NCI-H1417 (cell line): ENCODE measurements around the gene DOCK3.
"Not testable (repeated sequence)": the region's sequence is repeated elsewhere in the genome, so short reads cannot be mapped to it uniquely, and the experiment has no call there.

Experiments
- DNase-seq, 3 experiments: peaks; one replicate each; lab custom pipeline; 2025; lab: John Stamatoyannopoulos, UW

DOCK3 gene

DNA sequence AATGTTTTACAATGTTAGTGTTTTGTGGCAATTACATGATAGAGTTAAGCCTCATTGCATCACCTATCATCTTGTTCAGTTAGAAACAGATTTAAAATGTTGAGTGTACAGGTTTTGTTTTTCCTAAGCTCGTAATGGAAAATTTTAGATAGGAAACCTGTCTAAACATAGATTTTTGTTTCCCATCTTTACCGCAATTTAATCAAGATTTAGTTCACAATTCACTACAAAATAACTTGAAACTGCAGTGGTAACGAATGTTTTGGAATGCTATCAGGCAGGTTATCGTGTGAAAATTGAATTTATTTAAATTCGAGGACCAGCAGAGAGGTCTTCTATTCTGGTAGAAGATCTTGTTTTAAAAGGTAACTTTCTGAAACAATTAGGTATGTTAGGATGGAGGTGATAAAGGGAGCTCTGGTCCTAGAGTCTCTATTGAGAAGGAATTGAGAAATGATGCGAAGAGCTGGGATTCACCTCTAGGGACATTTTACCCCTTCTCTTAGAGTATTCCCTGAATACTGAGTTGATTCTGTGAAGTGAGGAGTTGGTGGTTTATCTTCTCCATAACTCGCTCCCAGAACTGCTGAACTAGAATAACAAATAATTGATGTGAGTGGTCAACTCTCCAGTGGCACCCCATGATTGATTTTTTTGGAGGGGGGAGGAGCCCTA, 1.4 kb downstream of the DOCK3 start:
- peak in 1 of 3 experiments; percentile 13 for DNase-seq

DNA sequence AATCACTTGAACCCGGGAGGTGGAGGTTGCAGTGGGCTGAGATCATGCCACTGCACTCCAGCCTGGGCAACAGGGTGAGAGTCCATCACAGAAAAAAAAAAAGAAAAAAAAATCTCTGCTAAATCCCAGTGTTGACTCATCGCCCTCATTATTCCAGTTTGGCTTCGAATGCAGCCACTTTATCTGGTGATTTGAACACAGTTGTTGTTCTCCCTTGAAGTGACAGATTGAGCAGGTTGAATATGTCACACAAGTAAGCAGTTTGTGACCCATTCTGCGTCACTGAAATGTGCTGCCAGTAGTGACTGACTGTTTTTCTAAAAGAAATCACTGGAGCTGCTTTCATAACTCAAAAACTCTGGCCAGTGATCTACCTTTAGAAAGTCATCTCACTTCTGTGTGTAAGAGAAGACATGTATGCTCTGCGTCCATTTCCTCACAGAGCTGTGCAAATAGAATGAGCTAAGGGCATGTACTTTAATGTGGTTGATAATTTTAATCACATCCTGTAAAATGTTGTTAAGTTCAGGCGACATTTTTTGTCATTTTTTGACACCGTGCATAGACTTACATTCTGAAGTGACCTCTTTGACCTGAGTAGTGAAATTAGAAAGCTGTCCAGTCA, 12.5 kb downstream of the DOCK3 start:
- DNase-seq, result no peak

DNA sequence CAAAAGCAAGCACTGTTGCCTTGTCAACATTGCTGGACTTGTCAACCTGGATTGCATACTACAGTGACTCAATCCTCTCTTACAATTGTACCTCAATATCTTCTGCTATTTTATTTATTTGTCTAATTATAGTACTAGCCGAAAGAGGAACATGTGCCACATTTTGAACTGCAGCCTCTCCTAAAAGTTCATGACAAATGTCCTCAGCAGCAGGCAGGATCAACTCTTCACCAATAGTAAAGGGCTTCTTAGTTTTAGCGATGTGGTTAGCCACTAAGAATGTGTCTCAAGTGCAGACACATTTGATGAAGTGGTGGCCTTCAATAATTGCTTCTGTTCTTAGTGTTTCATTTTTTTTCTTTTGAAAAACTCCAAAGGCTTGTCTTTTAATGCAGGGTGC, 13.2 kb downstream of the DOCK3 start:
- DNase-seq, result no peak

DNA sequence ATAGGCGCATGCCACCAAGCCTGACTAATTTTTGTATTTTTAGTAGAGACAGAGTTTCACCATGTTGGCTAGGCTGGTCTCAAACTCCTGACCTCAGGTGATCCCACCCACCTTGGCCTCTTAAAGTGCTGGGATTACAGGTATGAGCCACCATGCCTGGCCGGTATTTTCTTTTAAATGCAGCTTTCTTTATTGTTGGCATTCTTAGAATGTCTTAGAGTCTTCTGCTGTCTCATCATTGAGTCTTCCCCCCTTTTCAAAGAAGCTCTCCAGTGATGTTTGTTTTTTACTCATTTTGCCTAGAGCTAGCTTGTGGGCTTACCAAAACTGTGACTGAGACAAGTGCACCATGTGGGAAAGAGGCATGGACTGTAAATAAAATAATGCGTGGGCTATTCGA, 13.9 kb downstream of the DOCK3 start:
- DNase-seq, result not testable (repeated sequence)

DNA sequence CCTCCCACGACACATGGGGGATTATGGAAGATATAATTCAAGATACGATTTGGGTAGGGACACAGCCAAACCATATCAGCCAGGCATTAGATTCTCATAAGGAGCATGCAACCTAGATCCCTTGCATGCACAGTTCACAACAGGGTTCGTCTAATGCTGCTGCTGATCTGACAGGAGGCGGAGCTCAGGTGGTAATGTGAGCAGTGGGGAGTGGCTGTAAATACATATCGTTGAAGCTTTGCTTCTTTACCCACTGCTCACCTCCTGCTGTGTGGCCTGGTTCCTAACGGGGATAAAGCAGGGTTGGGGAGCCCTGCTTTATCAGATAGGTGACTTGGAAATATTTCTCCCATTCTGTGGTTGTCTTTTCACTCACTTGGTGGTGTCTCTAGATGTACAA, 14.8 kb downstream of the DOCK3 start:
- DNase-seq, result no peak

DNA sequence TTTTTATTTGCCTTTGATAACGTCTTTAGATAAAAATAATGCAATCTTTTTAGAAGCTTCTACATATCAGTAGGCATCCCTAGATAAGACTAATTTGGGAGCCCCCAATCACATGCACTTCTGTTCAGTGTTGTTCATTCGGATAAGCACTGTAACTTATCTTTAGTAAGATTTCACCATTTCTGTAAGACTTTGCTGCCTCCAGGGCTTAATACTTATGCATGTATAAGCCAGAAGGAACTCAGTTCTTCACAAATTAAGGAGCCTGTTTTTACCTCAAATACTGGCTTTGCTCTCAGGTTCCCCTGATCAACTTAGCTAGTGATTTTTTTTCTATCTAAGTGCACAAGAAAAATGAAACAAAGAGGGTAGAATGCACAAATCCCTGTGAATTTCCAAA, 20.3 kb downstream of the DOCK3 start:
- no peak for DNase-seq

DNA sequence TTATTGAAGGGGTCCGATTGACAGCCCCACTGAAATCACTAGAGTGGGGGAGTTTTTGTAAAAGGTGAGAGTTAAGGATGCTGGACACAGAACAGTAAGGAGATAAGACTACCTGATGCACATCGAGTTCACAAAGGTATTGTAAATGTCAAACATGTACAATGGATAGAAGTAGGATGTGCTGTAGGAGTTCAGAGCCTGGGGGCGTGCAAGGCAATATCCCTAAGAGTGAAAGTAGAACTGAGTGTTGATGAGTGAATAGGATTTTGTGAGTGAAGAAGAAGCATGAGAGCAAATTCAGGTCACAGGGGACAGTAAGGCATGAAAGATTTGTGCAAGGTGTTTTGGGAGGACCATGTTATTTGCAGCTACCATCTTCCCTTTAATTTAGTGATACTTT, 21.5 kb downstream of the DOCK3 start:
- no peak for DNase-seq

DNA sequence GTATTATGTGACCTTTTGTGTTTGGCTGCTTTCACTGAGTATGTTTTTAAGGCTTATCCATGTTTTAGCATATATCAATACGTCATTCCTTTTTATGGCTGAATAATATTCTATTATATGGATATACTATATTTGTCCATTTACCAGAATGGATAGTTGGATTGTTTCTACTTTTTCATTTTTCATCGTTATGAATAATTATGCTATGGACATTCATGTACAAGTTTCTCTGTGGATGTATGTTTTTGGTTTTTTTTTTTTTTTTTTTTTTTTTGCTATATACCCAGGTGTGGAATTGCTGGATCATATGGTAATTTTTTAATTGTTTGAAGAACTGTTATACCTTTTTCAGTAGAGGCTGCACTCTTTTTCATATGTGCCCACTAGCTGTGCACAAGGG, 23.5 kb downstream of the DOCK3 start:
- DNase-seq, result no peak

DNA sequence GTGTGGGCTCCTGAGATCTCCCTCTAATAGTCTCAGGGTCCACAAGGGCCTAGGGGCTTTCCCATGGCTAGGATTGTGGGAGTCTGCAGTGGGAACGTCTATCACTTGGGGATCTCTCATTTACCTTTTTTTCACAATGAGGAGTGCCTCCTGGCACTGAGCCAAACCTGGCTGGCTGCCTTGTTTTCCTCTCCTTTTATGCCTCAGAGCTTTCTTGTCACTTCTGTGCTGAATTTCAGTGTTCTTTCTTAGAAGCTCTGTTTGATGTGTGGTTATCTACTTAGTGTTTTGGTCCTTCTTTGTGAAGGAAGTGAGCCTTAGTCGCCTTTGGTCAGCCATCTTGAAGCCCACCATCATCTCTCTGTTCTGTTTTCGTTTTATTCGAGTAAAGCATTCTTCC, 33.9 kb downstream of the DOCK3 start:
- DNase-seq, result peak; percentile 1 to 51 (median 46)

DNA sequence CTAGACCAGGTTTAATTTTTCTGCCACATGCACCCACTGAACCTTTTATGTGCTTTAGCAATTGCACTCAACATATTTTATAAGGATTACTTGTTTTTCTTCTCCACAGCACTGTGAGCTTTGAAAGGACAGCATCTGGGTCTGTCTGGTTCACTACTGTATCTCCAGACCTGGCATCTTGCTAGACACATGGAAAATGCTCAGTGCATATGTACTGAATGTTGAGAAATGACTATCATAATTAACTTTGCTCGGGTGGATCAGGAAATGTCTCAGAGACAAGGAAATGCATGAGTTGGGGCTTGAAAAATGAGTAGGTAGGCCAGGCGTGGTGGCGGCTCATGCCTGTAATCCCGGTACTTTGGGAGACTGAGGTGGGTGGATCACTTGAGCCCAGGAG, 40.2 kb downstream of the DOCK3 start:
- peak; percentile 4 to 42 (median 20) for DNase-seq

DNA sequence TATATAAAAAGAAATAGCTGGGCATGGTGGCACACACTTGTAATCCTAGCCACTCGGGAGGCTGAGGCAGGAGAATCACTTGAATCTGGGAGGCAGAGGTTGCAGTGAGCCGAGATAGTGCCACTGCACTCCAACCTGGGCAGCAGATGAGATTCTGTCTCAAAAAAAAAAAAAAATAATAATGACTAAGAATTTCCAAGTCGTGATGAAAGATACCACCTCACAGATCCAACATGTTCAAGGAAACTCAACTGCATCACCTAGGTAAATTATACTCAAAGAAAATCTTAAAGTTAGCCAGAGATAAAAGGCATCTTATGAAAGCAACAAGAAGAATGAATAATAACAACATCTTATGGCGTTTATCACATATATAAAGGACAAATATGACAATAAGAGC, 50.1 kb downstream of the DOCK3 start:
- no peak for DNase-seq

DNA sequence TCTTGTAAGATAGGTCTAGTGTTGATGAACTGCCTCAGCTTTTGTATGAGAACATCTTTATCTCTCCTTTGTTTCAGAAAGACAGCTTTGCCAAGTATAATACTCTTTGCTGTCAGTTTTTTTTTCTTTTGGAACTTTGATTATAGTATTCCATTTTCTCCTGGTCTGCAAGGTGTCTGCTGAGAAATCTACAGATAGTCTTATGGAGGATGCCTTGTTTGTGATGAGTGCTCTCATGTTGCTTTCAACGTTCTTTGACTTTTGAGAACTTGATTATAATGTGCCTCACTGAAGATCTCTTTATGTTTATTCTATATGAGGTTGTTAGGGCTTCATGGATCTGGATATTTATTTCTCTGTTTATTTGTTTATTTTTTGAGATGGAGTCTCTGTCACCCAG, 60.3 kb downstream of the DOCK3 start:
- no peak for DNase-seq

DNA sequence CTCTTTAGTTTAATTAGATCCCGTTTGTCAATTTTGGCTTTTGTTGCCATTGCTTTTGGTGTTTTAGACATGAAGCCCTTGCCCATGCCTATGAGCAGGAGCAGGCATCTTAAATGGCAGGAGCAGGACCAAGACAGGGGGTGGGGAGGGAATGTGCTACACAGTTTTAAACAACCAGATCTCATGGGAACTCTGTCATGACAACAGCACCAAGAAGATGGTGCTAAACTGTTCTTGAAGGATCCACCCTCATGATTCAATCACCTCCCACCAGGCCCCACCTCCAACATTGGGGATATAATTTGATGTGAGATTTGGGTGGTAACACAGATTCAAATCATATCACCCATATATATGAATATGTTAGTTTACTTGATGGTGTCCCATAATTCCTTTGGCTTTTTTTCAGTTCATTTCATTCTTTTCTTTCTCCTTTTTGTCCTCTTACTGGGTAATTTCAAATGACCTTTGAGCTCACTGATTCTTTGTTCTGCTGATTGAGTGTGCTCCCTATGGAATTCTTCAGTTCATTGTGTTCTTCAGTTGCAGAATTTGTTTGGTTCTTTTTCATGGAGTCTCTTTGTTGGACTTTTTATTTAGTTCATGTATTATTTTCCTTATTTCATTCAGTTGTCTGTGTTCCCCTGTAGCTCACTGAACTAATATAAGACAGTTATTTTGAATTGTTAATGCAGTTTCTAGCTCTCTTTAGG, 62.6 kb downstream of the DOCK3 start:
- no peak for DNase-seq

DNA sequence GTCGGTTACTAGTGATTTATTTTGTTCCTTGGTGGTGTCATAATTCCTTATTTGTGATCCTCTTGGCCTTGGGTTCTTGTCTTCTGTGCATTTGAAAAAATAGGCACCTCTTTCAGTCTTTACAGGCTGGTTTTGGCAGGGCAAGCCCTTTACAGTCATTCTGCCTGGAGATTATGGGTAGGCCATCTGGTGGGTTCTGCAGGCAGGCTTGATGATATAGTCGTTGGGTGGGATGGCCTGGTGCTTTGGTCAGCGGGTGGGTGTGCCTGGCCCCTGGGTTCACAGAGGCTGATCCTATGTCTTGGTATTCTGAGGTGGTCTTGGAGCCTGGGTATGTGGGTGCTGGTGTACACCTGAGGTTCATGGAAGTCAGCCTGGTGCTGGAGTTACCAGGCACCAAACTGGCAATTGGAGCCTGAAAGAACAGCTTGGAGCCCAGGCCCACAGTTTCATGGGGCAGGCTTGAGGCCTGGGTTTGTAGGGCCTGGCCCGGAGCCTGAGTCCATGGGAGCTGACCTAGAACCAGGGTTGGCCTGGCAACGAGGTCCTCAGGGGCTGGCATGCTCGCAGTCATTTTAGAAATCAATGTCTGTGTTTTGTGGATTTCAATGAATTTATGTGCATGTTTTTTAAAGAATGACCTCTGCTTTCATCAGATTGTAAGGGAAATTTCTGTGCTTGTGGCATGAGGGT, 63.3 kb downstream of the DOCK3 start:
- DNase-seq, result no peak

DNA sequence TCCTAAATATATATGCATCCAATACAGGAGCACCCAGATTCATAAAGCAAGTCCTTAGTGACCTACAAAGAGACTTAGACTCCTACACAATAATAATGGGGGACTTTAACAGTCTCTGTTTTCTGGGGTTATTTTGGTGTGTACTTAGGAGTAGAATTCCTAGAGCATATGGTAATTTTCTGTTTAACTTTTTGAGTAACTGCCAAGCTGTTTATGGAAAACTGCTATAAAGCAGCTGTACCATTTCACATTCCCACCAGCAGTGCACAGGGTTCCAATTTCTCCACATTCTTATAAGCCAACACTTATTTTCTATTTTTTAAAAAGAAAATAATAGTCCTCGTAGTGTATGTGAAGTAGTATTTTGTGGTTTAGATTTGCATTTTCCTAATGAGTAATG, 68.9 kb downstream of the DOCK3 start:
- no peak for DNase-seq

DNA sequence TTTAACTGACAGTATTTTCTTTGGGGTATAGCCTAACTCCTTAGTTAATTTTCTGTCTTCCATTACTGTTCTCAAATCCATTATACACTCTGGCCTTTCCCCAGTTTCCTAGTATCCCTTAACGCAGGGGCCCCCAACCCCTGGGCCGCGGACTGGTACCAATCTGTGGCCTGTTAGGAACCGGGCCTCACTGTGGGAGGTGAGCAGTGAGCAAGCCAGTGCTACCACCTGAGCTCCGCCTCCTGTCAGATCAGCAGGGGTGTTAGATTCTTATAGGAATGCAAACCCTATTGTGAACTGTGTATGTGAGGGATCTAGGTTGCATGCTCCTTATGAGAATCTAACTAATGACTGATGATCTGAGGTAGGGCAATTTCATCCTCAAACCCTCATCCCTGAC, 75.1 kb downstream of the DOCK3 start:
- DNase-seq, result no peak

DNA sequence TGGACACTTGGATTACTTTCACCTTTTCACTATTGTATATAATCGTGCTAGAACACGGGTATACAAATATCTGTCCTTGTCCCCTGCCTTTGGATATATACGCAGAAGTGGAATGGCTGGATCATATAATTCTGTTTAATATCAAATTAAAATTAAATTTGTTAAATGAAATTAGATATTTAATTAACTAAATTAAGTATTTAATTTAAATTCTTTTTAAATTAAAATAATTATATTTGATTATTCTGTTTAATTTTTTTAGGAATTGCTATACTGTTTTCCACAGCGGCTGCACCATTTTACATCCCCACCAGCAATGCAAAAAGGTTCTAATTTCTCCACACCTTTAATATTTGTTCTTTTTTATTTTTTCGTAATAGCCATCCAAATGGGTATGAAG, 84.3 kb downstream of the DOCK3 start:
- no peak for DNase-seq

DNA sequence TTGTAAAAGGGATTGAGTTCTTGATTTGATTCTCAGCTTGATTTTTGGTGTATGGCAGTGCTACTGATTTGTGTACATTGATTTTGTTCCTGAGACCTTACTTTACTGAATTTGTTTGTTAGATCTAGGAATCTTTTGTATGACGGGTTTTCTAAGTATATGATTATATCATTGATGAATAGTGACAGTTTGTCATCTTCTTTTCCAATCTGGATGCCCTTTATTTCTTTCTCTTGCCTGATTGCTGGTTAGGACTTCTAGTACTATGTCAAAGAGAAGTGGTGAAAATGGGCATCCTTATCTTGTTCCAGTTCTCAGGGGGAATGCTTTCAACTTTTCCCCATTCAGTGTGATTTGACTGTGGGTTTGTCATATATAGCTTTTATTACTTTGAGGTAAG, 103.0 kb downstream of the DOCK3 start:
- DNase-seq, result no peak

DNA sequence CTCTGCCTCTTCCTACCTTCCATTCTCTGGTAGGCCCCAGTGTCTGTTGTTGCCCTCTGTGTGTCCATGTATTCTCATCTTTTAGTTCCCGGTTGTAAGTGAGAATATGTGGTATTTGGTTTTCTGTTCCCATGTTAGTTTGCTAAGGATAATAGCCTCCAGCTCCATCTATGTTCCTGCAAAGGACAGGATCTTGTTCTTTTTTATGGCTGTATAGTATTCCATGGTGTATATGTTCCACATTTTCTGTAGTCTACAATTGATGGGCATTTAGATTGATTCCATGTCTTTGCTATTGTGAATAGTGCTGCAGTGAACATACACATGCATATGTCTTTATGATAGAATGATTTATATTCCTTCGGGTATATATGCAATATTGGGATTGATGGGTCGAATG, 107.0 kb downstream of the DOCK3 start:
- DNase-seq, result not testable (repeated sequence)

DNA sequence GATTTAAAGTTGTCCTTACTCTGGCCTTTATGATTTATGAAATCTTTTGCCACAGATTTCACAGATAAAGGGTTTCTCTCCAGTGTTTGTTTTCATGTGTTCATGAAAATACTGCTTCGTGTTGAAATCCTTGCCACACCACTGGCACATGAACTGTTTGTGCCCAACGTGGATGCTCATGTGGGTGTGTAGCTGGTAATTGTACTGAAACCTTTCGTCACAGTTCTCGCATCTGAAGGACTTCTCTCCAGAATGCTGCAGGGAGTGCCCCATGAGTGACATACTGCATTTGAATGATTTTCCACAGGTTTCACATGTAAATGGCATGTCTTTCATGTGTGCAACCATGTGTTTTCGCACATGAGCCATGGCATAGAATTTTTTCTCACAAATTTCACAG, 111.9 kb downstream of the DOCK3 start:
- peak in 1 of 3 experiments; percentile 33 for DNase-seq

DNA sequence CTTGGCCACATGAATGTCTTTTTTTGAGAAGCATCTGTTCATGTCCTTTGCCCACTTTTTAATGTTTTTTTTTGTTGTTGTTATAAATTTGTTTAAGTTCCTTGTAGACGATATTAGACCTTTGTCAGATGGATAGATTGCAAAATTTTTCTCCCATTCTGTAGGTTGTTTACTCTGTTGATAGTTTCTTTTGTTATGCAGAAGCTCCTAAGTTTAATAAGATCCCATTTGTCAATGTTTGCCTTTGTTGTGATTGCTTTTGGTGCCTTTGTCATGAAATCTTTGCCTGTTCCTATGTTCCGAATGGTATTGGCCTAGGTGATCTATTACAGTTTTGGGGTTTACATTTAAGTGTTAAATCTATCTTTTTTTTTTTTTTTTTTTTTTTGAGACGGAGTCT, 116.2 kb downstream of the DOCK3 start:
- not testable (repeated sequence) for DNase-seq

DNA sequence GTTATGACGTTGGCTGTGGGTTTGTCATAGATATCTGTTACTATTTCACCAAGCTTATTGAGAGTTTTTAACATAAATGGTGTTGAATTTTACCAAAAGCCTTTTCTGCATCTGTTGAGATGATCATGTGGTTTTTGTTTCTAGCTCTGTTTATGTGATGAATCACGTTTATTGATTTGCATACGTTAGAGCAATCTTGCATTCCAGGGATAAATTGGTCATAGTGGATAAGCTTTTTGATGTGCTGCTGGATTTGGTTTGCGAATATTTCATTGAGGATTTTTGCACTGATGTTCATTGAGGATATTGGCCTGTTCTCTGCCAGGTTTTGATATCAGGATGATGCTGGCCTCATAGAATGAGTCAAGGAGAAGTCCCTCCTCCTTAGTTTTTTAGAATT, 117.8 kb downstream of the DOCK3 start:
- DNase-seq, result no peak

DNA sequence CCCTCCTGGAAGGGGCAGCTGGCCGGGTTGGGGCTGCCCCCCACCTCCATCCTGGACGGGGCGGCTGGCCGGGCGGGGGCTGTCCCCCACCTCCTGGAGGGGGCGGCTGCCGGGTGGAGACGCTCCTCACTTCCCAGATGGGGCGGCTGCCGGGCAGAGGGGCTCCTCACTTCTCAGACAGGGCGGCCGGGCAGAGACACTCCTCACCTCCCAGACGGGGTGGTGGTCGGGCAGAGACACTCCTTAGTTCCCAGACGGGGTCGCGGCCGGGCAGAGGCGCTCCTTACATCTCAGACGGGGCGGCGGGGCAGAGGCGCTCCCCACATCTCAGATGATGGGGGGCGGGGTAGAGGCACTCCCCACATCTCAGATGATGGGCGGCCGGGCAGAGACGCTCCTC, 129.1 kb downstream of the DOCK3 start:
- DNase-seq, result not testable (repeated sequence)
